ENCODE data around the gene KRT17.
A peak's percentile ranks its signal among the peaks of the same experiment; 100 is the strongest.
"Not testable (repeated sequence)": the region's sequence is repeated elsewhere in the genome, so short reads cannot be mapped to it uniquely, and the experiment has no call there.

KRT17 gene

GRCh38 chr17:41589301-41589700 is 35.1 kb downstream of the KRT17 start:
- peak; percentile 50 for DNase-seq

GRCh38 chr17:41588126-41588810 is 36.1 kb downstream of the KRT17 start:
- DNase-seq = peak; percentile 6

GRCh38 chr17:41586863-41587495 is 37.4 kb downstream of the KRT17 start, which contains the start of gene KRT14:
Gene KRT14 (minus strand): TSS chr17:41586895. CDS start chr17:41586834, 61 bp downstream.
- DNase-seq = peak; percentile 33

GRCh38 chr17:41585301-41586056 is 38.9 kb downstream of the KRT17 start:
- DNase-seq = no peak

- not testable (repeated sequence) for DNase-seq
Measured at GRCh38 chr17:41584331-41584927, 39.9 kb downstream of the KRT17 start.

- DNase-seq = peak; percentile 39
Measured at GRCh38 chr17:41583137-41584127, 40.9 kb downstream of the KRT17 start.

GRCh38 chr17:41582061-41582968 is 42.1 kb downstream of the KRT17 start:
- peak; percentile 57 for DNase-seq

- no peak for DNase-seq
Measured at GRCh38 chr17:41581366-41582060, 42.9 kb downstream of the KRT17 start.

GRCh38 chr17:41580687-41581365 is 43.5 kb downstream of the KRT17 start:
- no peak for DNase-seq

GRCh38 chr17:41580244-41580575 is 44.2 kb downstream of the KRT17 start:
- DNase-seq = no peak

GRCh38 chr17:41579484-41580243 is 44.7 kb downstream of the KRT17 start:
- peak; percentile 84 for DNase-seq

- no peak for DNase-seq
Measured at GRCh38 chr17:41578971-41579370, 45.4 kb downstream of the KRT17 start.

- DNase-seq = no peak
Measured at GRCh38 chr17:41578538-41578937, 45.8 kb downstream of the KRT17 start.

GRCh38 chr17:41576740-41577139 is 47.6 kb downstream of the KRT17 start:
- DNase-seq = not testable (repeated sequence)

- no peak for DNase-seq
Measured at GRCh38 chr17:41575336-41575735, 49.0 kb downstream of the KRT17 start.

- DNase-seq = no peak
Measured at GRCh38 chr17:41571561-41572434, 52.6 kb downstream of the KRT17 start, which contains the start of gene KRT9. Gene KRT9 (minus strand): TSS chr17:41572059. CDS start chr17:41571992, 67 bp downstream.

Data from activated effector memory CD4-positive, alpha-beta T cell treated with anti-CD3 and anti-CD28 coated beads, Interleukin-2, amount 50 U/mL, for 16 hours (primary cell).